ENCODE measurements around the gene TSPYL4.
"Not testable (repeated sequence)": the region's sequence is repeated elsewhere in the genome, so short reads cannot be mapped to it uniquely, and the experiment has no call there.

TSPYL4 gene

DNA sequence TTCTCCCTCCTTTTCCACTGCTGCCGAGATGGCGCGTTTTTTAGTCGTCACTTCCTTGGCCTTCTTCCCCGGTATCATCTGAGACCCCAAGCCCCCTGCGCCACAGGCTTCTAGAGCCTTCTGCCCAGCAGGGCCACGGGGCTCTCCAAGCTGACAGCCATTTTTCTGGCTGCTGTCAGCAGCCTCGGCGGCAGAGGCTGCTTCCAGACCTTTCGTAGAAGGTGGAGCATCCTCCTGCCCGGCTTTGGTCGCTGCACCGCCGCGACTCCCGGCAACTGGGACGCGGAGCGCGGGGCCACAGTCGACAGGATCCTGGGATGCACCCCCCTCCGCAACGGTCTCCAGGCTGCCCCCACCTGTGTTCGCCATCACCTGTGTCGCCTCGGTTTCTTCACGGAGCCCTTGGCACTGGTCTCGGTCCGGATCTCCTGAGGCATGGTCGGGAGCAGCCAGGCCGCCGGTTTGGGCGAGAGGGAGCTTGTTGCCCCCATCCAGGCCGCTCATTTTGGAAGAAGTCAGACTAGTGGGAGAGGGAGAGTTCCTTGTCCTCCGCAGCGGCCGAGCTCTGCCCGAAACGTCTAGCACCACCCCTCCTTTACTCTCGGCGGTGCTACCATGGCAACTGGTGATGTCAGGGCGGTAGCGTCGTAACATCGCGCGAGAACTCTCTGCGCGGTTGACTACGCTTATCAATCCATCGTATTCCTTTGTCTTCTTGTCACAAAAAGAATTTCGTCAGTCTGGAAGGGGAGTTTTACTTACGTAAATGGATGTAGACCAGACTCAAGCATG, at the start of gene TSPYL4:
TSS of gene TSPYL4 (minus strand) at position 571 of the 792 bp plus-strand sequence. CDS start at position 504, 67 bp downstream.
- peak; percentile 74 for DNase-seq (ENCODE audit: low read depth)

DNA sequence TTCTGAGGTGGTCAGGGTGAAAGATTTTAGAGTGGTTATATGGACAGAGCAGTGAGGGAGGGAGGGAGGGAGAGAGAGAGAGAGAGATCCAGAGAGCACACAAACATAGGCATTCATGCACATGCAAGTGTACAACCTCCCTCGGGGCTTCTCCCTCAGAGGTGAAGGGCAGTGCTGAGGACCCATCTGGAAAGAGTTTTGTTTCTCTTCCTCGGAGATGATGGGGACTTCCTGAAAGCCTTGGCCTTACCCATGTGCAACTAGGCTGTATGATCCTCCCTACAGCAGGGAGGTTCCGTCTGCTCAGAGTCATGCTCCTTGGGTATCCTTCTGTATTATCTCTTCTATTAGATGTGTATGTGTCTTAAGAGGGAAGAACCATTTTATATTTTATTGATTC, 47.2 kb upstream of the TSPYL4 start:
- DNase-seq (ENCODE audit: low read depth), result no peak

DNA sequence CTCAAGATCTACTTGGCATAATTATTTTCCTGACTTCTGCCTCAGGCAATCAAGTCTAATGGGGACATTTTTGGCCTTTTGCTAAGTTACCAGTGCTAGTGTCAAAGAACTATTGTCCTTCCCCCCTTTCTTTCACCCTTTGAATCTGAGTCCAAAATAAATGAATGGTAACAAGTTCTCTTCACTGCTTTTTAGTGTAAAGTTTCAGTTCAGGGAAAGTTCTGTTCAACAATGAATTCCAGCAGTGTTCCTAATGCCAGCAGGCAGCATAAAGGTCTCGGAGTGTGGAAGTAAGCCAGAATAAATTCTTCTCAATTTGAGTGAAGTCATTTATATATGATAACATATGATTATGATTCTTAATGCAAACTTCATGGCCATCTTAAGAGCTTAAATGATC, 46.7 kb upstream of the TSPYL4 start:
- DNase-seq (ENCODE audit: low read depth), result no peak

DNA sequence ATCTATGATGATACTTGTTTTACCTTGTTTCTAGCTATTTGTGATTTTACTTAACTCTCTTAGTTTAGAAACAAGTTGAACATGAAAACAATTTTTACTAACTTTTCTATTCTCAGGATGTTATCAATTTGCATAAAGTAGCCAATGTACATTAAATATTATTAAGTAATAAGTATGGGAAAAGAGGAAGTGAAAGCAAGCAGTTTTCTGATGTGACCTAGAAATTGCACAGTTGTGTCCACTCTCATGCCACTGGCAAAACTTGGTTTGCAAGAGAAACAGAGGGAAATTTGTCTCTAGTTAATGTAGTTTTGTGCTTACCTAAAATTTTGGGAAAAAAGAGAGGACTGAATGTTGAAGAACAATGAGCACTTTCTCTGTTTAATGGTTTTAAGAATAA, 45.1 kb upstream of the TSPYL4 start:
- DNase-seq (ENCODE audit: low read depth), result no peak

DNA sequence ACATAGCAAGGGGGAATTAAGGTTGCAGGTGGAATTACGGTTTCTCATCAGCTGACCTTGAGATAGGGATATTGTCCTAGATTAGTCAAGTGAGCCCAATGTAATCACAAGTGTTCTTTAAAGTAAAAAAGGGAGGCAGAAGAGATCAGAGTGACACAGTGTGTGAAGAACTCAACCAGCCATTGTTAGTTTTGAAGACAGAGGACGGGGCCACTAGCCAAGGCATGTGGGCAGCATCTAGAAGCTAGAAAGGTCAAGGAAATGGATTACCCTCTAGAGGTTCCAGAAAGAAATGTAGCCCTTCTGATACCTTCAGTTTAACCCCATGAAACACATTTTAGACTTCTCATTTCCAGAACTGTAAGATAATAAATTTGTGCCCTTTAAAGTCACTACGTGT, 44.4 kb upstream of the TSPYL4 start:
- DNase-seq (ENCODE audit: low read depth), result no peak

DNA sequence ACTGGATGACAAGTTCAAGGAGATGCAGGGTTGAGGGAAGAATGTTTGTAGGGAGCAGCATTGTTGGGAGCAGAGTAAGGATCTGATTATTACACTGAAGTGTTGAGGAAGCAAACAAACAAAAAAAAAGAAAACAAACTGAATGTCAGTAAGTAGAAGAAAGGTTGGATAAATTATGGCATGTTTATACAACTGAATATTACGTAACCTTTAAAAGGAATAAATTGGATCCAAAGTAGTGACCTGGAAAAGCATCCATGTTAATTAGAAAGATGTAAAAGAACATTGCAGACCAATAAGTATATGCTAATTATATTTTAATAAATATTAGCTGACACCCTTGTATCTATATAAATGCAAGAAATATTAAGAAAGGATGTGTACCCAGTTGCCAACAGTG, 38.7 kb upstream of the TSPYL4 start:
- no peak for DNase-seq (ENCODE audit: low read depth)

DNA sequence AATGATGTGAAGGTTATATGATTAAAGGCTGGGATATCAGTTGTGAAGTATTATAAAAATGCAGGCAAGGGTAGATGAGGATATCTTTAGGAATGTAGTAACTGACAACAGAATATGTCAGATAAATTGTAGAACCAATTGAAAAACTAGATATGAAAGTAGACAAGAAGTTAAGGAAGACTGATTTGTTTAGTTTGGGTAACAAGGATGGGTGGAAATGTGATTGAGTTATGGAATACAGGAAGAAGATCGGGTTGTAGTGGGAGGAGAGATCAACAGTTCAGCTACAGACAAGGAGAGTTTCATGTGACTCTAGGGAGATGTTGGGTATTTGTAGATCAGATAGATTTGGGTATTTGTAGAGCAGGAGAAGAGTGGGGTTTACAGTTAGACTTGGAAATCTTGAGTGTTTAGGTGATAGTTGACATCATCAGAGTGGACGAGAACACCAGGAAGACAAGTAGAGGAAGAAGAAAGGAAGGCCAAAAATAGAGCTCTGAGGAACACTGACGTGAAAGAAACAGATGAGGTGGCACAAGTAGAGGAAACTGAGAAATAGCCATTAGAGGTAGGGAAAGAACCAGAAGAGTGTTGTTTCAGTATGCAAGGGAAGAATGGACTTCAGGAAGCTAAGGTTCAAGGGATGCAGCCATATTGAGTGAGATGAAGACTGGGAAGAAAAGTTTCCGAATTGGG, 38.0 kb upstream of the TSPYL4 start:
- no peak for DNase-seq (ENCODE audit: low read depth)

DNA sequence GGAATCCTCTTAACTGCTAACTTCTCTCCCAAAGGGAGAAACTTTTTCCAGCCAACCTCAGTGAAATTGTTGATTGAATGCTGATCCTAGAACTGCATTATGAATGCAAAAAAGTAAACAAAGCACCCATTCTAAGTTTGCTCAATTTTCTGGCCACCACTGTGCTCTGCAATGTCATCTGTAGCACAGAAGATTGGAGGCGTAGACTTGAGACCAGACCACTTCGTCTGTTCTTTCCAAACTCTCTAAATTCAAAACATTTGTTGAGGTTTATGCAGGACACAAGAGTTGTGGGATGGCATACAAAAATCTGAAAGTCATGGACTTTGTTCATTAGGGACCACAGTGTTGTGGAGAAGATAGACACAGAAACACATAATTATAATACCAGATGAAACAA, 36.9 kb upstream of the TSPYL4 start:
- DNase-seq (ENCODE audit: low read depth), result no peak

DNA sequence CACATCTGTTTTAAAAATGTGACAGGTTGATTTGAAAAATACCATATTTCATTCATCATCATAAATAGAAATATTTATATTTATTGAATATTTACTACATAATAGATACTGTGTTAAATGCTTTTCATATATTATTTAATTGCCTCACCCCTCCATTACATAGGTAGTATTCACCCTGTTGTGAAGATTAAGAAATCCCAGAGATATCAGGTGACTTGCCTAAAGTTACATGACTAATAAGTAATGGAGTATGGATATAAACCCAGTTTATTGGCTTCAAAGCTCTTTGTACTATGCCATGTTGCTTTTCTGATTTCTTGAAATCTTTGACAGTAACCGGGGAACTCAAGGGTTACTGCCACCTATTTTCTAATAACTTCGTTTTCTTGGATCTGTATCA, 36.0 kb upstream of the TSPYL4 start:
- DNase-seq (ENCODE audit: low read depth), result no peak

DNA sequence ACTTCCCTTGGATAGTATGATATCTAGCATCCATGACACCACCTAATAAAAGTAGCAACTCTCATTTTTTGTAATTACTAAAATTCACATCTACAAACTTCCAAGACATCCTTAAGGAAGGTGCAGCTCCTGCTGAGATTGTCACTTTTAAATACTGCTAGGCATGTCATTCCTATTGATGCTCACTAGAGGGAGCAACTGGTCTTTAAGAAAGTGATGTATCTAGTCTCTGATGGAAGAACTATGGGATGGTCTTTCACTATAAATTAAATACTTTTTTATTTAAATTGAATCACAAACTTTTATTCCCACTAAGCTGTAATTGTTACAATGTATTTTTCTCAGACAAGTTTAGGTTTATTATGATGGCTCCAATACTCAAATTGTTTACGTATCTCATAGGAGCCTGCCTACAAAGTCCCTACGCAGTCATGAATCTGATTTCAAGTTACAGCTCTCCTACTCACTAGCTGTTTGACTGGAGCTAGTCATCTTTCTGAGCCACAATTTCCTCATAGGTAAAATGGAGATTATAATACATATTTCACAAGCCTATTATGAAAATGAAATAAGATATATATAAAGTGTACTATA, 33.9 kb upstream of the TSPYL4 start:
- DNase-seq (ENCODE audit: low read depth), result no peak

DNA sequence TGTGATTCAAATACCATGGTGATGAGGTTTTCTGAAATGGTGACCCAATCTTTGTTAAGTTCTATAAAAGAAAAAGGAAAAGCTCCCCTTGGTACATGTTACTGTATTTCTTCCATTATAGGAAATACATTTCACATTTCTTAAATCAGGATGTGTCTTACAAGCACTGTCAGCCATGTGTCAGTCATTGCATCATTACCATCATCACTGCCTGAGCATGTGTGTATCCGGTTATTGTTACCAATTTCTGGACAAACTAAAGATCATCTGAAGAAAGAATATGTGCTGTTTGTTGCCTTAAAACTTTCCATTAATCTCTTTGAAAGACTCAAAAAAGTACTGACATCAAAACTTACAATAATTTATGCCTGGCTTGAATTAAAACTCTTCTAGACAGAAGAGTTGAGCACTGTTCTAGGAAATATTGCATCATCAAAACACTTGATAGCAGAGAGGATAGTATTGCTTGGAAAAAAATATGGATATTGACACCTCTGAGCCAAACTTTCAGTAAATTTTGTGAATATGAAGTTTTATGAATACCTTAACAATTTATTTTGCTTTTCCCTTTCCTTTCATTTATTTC, 33.0 kb upstream of the TSPYL4 start:
- no peak for DNase-seq (ENCODE audit: low read depth)

DNA sequence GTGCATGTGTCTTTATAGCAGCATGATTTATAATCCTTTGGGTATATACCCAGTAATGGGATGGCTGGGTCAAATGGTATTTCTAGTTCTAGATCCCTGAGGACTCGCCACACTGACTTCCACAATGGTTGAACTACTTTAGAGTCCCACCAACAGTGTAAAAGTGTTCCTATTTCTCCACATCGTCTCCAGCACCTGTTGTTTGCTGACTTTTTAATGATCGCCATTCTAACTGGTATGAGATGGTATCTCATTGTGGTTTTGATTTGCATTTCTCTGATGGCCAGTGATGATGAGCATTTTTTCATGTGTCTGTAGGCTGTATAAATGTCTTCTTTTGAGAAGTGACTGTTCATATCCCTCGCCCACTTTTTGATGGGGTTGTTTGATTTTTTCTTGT, 31.1 kb upstream of the TSPYL4 start:
- not testable (repeated sequence) for DNase-seq (ENCODE audit: low read depth)

DNA sequence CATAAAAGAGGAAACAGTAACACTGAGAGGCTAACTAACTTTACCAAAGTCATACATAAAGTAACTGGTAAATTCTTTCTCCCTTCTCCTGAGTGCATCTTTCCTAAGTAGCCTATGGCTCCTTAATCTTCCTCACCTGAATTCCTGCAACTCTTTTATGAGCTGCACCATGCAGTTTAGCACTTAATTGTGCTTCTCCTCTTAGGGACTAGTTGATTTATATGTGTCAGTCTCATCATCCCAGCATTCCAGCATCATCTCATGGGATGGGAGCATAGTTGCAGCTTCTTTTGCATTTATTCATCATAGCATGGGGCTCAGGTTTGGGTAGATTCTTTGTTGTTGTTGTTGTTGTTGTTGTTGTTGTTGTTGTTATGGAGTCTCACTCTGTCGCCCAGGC, 29.3 kb upstream of the TSPYL4 start:
- DNase-seq (ENCODE audit: low read depth), result no peak

DNA sequence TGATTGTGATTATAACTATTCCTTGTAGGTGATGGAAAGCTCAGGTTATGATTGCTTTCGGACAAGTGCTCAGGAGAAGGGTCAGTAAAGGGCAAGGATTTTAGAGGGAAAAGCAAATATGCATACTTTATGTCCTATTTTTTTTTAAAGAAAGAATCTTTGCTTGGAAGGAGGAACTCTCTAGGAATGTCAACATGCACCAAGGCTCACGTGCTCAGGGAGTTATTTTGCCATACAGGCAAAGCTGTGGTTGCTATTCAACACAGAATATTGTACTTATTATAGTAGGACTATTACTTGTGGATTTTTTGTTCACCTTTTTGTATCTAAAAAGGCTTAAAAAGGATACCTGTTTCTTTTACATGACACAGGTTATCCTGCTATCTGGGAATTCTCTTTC, 28.8 kb upstream of the TSPYL4 start:
- no peak for DNase-seq (ENCODE audit: low read depth)

DNA sequence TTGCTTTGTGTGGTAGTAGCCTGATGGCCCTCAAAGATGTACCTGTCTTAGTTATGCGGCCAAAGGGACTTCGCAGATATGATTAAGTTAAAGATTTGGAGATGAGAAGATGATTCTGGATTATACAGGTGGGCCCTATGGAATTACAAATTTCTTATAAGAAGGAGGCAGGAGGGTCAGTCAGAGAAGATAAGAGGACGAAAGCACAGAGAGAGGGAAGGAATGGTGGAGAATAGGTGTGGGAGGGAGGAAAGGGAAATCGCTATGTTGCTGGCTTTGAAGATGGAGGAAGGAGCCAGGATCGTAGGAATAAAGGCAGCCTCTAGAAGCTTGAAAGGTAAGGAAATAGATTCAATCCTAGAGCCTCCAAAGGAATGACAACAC, 27.1 kb upstream of the TSPYL4 start:
- no peak for DNase-seq (ENCODE audit: low read depth)

DNA sequence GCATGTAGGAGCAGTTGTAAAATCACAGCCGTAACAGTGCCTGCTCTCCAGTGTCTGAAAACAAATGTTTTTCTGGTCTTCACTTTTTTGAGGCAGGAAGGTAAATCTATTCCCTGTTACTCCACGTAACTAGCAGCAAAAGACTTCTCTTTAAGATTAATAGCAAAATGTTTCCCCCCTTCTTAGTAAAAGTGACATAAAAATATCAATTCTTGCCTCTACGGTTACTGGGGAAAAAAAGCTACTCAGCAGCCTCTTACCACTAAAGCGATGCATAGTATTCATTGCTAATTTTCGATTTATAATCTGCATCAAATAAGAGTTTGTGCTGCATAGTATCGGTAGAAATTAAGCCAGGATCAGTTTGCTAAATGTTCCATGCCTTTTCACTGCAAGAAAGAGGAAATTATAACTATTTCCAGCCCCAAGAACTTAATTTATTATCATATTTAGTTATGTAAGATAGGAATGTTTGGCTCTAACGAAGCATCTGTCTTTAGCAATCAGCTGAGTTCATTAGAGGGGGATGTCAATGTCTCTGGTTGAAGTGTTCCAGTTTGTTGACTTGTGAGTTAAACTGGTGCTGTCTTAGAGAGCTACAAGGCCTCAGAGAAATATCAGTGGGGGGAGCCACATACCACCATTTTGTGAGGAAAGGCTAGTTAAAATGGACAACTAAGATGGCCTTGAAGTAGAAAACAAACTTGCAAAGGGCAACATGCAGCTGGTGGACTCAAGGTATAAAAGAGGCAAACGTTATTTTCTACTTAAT, 26.5 kb upstream of the TSPYL4 start:
- DNase-seq (ENCODE audit: low read depth), result no peak

DNA sequence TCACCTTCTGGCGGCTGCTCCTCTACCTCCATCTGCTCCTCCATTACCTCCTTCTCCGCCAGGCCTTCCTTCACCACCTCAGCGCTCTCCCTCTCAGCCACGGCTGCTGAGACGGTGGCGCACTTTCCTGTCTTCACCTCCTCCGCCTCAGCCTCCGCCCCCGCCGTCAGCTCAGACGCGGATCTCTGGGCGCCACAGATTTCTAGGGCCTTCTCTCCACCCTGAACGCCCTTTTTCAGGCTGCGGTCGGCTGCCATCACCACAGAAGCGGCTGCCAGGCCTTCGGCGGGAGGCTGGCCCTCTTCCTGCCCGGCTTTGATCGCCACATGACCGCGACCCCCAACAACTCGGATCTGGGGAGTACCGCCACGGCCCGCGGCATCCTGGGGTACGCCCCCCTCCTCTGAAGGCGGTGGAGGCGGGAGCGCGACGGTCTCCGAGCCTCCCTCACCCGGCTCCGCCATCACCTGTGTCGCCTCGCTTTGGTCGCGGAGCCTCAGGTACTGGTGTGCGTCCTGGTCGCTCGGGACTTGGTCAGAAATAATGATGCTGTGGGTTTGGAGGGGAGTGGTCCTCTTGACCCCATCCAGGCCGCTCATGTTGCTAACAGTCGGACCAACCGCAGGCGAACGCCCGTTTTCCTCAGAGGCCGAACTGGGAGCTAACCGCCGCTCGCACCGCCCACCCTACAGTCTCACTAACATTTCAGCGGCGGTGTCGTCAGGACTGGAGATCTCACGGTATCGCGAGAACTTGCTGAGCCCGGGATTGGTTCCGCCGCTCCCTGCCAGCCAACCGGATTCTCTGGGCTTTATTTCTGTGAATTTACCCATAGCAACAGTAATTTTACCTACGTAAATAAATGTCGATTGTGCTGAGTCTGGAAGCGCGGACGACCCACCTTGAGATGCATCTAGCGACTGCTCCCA, 25.6 kb upstream of the TSPYL4 start, which contains the start of gene TSPYL1:
TSS of gene TSPYL1 (minus strand) at position 699 of the 929 bp plus-strand sequence. CDS start at position 599, 100 bp downstream.
- DNase-seq (ENCODE audit: low read depth), result peak; percentile 80

DNA sequence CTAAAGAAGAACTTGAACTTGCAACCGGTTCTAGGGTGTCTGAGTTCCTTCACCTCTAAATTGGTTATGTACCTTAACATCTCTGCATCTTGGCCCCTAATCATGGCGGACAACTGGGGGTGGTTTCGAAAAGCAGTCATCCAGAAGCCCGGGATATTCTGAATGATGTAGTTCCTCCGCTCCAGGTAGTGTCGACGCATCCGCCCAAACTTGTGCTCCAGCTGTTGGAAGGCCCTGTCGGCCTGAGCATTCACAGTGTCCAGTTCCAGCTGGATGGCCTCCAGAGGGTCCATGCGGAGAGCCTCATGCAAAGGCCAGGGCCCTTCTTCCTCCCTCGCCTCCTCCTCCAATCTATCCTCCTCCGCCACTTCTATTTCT, 25.0 kb upstream of the TSPYL4 start:
- DNase-seq (ENCODE audit: low read depth), result no peak

DNA sequence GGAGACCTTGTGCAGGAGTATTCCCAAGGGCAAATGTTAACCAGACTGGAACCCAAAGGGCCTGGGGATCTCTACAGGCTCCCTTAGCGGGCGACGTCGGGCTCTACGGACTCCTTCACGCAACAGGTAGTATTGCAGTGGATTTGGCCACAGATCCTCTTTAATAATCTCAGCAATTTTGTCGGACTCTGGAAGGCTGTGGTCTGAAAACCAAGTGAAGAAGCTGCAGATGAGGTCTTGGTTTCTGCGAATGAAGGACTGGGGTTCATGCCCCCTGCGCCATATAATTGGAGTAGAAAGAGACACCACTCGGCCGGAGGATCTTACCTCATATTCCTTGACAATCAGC, 24.6 kb upstream of the TSPYL4 start:
- no peak for DNase-seq (ENCODE audit: low read depth)

DNA sequence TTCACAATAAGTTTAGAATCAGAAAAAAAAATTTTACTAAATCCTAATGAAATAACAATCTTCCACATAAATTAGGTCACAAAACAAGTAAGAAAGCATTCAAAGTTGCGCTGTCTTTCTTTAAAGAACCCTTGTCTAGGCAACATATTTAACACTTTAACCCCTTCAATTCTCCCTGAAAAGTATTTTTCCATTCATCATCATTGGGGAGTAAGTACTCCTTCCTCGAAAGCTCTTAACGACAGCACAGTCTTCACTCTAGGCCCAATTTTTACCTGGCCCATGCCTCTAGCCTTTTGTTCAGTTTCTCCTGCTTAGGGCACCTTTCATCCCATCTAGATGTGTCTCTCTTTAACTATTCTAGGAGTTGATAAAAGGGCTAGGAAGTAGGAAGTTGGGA, 23.2 kb upstream of the TSPYL4 start:
- DNase-seq (ENCODE audit: low read depth), result no peak

DNA sequence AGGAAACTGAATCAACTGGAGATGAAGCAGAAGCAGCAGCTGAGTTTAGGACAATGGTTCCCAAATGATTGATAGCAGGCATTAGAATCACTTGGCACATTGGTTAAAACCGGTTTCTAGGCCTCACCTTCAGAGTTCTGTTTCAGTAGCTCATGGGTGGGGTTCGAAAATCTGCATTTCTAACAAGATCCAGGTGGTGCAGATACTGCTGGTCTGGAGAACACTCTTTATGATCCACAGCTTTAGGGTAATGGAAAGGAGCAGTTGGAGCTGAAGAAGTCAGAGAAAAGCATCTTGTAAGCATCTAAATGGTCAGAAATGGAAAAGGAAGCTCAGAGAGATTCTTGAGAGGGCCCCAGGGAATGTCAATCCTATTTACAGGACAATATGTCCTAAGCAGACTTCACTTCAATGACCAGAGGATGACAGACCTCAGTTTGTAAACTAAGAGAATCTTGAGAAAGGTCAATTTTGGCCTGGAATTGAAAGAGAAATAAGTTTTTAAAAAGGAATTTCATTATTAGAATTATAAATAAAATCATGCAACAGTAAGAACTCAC, 17.4 kb upstream of the TSPYL4 start:
- no peak for DNase-seq (ENCODE audit: low read depth)
